Measurements from ENCODE around the gene DPP4.

DNA sequence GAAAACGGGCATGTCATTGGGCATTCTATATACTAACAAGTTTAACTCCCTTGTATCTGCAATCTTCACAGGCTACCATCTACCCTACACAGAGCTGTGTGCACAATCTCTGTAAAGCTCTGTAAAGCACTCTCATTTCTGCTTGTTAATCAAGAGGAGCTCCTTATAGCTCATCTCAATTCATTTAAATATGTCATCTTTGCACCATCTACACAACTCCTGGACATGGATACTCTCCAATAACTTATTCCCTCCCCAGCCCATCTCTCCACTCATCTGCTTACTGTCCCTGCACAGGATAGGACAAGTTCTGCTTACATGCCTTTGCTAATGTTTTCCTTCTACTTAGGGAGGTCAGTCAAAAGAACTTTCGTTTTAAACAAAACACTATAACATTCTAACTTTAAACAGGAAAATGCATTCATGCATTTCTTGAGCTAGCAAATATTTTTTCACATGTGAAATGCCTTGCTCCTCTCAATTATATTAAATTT is 61.4 kb downstream of the DPP4 start:
- TF ChIP-seq CBX2 (IDR thresholded peaks at IDR 0.05; ENCODE audit: borderline replicate concordance, low read depth) (no peak), REST (IDR thresholded peaks at IDR 0.05) (no peak), POLR2AphosphoS2 (conservative IDR thresholded peaks at IDR 0.05; ENCODE audit: low read length) (no peak), HMGXB4 (CRISPR knock-in tag; IDR thresholded peaks at IDR 0.05; ENCODE audit: borderline replicate concordance) (no peak), HDAC2 (IDR thresholded peaks at IDR 0.05) (no peak), CBX8 (IDR thresholded peaks at IDR 0.05) (no peak), RCOR1 (IDR thresholded peaks at IDR 0.05; ENCODE audit: low read depth, low read length) (no peak)
- TF ChIP-seq, protein P1, sequence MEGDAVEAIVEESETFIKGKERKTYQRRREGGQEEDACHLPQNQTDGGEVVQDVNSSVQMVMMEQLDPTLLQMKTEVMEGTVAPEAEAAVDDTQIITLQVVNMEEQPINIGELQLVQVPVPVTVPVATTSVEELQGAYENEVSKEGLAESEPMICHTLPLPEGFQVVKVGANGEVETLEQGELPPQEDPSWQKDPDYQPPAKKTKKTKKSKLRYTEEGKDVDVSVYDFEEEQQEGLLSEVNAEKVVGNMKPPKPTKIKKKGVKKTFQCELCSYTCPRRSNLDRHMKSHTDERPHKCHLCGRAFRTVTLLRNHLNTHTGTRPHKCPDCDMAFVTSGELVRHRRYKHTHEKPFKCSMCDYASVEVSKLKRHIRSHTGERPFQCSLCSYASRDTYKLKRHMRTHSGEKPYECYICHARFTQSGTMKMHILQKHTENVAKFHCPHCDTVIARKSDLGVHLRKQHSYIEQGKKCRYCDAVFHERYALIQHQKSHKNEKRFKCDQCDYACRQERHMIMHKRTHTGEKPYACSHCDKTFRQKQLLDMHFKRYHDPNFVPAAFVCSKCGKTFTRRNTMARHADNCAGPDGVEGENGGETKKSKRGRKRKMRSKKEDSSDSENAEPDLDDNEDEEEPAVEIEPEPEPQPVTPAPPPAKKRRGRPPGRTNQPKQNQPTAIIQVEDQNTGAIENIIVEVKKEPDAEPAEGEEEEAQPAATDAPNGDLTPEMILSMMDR (IDR thresholded peaks at IDR 0.05) = no peak
